CD14-positive monocyte (primary cell): Measurements from ENCODE around the gene PDCD11. TPM values are rescaled to one million over a fixed set of nuclear protein-coding genes. Genes with fewer than 3 reads are reported as not detected.

ENCODE experiments used
- DNase-seq, 3 donors: peaks; one replicate each; pipeline ENCODE4 v3.0.0-alpha.2; 2011 to 2022
- H2AFZ ChIP-seq: 2 replicates; pipeline ENCODE4 v1.6.0; 2012; ENCODE audit warnings: mild to moderate bottlenecking, low read depth, low read length, inconsistent platforms; ENCODE audit not compliant: insufficient read depth, poor library complexity, severe bottlenecking
- H3K27ac ChIP-seq, 2 donors: 1 replicate in 1 of 2; 2 replicates in 1 of 2; pipeline ENCODE4 v1.5.1; 2012 to 2013; ENCODE audit warnings: low read length in 2 of 2, control low read depth in 1 of 2, inconsistent platforms in 1 of 2, low read depth in 1 of 2, mild to moderate bottlenecking in 1 of 2
- H3K27me3 ChIP-seq, 2 donors: one replicate each; pipeline versions ENCODE4 v1.6.0 to v1.6.1; 2011 to 2013; ENCODE audit warnings: low read length in 2 of 2; ENCODE audit not compliant: control insufficient read depth in 2 of 2, insufficient read depth in 2 of 2
- H3K36me3 ChIP-seq, 2 donors: replicated peaks in 1 of 2; 1 replicate in 1 of 2; 2 replicates in 1 of 2; pipeline versions ENCODE4 v1.5.1 to v1.6.1; 2012 to 2013; ENCODE audit warnings: low read length in 2 of 2, control low read depth in 1 of 2, inconsistent platforms in 1 of 2, mild to moderate bottlenecking in 1 of 2; ENCODE audit not compliant: insufficient read depth in 2 of 2, control insufficient read depth in 1 of 2
- H3K4me1 ChIP-seq, 2 donors: 1 replicate in 1 of 2; 2 replicates in 1 of 2; pipeline versions ENCODE4 v1.5.1 to v1.6.1; 2012 to 2013; ENCODE audit warnings: low read length in 2 of 2, control low read depth in 1 of 2, inconsistent platforms in 1 of 2, mild to moderate bottlenecking in 1 of 2, moderate library complexity in 1 of 2; ENCODE audit not compliant: insufficient read depth in 2 of 2, control insufficient read depth in 1 of 2
- H3K4me2 ChIP-seq: replicated peaks from 2 replicates; pipeline ENCODE3; 2012; ENCODE audit warnings: low read length, moderate library complexity, mild to moderate bottlenecking; ENCODE audit not compliant: poor library complexity, severe bottlenecking; ENCODE audit errors: extremely low read depth
- H3K4me3 ChIP-seq, 3 experiments: fragments of 200-600 bp in 1 of 3; sonication (generic) in 1 of 3; replicated peaks in 1 of 3; 1 replicate in 2 of 3; 2 replicates in 1 of 3; pipeline ENCODE4 v1.5.1; 2011 to 2013; ENCODE audit warnings: low read length in 3 of 3, mild to moderate bottlenecking in 3 of 3, control low read depth in 2 of 3, low read depth in 2 of 3, inconsistent platforms in 1 of 3, moderate library complexity in 1 of 3
- H3K79me2 ChIP-seq: 2 replicates; pipeline ENCODE4 v1.6.0; 2012; ENCODE audit warnings: mild to moderate bottlenecking, control low read depth, inconsistent platforms, low read length, moderate library complexity; ENCODE audit not compliant: insufficient read depth
- H3K9ac ChIP-seq: 2 replicates; pipeline ENCODE4 v1.6.0; 2017; ENCODE audit warnings: low read length, mild to moderate bottlenecking; ENCODE audit not compliant: insufficient read depth, poor library complexity, severe bottlenecking
- H3K9me3 ChIP-seq, 2 donors: replicated peaks in 1 of 2; 1 replicate in 1 of 2; 2 replicates in 1 of 2; pipeline versions ENCODE4 v1.5.1 to v1.6.1; 2012 to 2013; ENCODE audit warnings: low read length in 2 of 2, control low read depth in 1 of 2; ENCODE audit not compliant: control insufficient read depth in 1 of 2, insufficient read depth in 1 of 2
- H4K20me1 ChIP-seq: 2 replicates; pipeline ENCODE4 v1.6.0; 2012; ENCODE audit warnings: mild to moderate bottlenecking, low read length, control low read depth, moderate library complexity; ENCODE audit not compliant: insufficient read depth
- H3K27ac Mint-ChIP-seq, 7 donors: one replicate each; pipeline ENCODE4 v1.8.0; 2020; ENCODE audit warnings: mild to moderate bottlenecking in 7 of 7, mixed read lengths in 7 of 7, moderate library complexity in 6 of 7, inconsistent platforms in 2 of 7
- H3K27me3 Mint-ChIP-seq, 3 donors: one replicate each; pipeline ENCODE4 v1.8.0; 2021 to 2022; ENCODE audit warnings: low read depth in 3 of 3, mild to moderate bottlenecking in 3 of 3, mixed read lengths in 3 of 3, moderate library complexity in 3 of 3, inconsistent platforms in 1 of 3
- H3K36me3 Mint-ChIP-seq, 2 donors: one replicate each; pipeline ENCODE4 v1.8.0; 2020; ENCODE audit warnings: mixed read lengths in 2 of 2, inconsistent platforms in 1 of 2, mild to moderate bottlenecking in 1 of 2
- H3K4me1 Mint-ChIP-seq: one replicate; pipeline ENCODE4 v1.8.0; 2020; ENCODE audit warnings: mild to moderate bottlenecking, mixed read lengths
- H3K4me3 Mint-ChIP-seq, 2 donors: one replicate each; pipeline ENCODE4 v1.8.0; 2020; ENCODE audit warnings: mild to moderate bottlenecking in 2 of 2, mixed read lengths in 2 of 2, moderate library complexity in 1 of 2
- H3K9me3 Mint-ChIP-seq, 7 donors: one replicate each; pipeline ENCODE4 v1.8.0; 2020 to 2022; ENCODE audit warnings: mixed read lengths in 7 of 7, mild to moderate bottlenecking in 6 of 7, moderate library complexity in 6 of 7, inconsistent platforms in 2 of 7
- CTCF ChIP-seq: fragments of 200-600 bp; IDR thresholded peaks from one replicate; pipeline ENCODE4 v1.8.0; 2022; ENCODE audit warnings: antibody characterized with exemption, mild to moderate bottlenecking
- WGBS: methylation state at CpG from one replicate; pipeline ENCODE4 v1.1.5; 2013; ENCODE audit warnings: missing lambda C conversion rate; ENCODE audit not compliant: insufficient coverage; 5-methylcytosine and 5-hydroxymethylcytosine counted together
- intact Hi-C, 2 donors: fragments of 100-400 bp; cut with micrococcal nuclease; formaldehyde crosslinking; loops; one replicate each; pipeline versions ENCODE4 v1.15.0 to v1.15.1; 2023
- polyA plus RNA-seq, 3 donors: library from polyadenylated mRNA; depleted of rRNA in 1 of 3; unstranded in 2 of 3; stranded (reverse) in 1 of 3; fragments of 300-500 nt in 2 of 3; fragments of >200 nt in 1 of 3; fragmentation: Illumina TruSeq in 2 of 3; gene quantifications; 1 replicate in 2 of 3; 2 replicates in 1 of 3; pipeline ENCODE4 v1.2.3, GENCODE V29; 2012 to 2021

PDCD11 gene
- polyA plus RNA-seq, 3 donors: 2.9 to 9.7 (median 3.3) TPM

GRCh38 chr10:103470761-103471653, 74.6 kb downstream of the PDCD11 start:
- Histone ChIP-seq H3K9me3 (no peaks in the 10 kb centered on the region), H3K9ac (peak overlapping the region; percentile 64), H3K4me1 (peaks cover 72 to 75% of the 10 kb centered on the region in 2 donors), H4K20me1 (no peaks in the 10 kb centered on the region), H3K4me3 (peak overlapping the region in 2 of 3 experiments; percentile 0 to 36), H3K27me3 (no peaks in the 10 kb centered on the region), H3K79me2 (no peaks in the 10 kb centered on the region), H3K27ac (peak overlapping the region; percentile 90), H2AFZ (peak overlapping the region; percentile 79), H3K36me3 (no peaks in the 10 kb centered on the region), H3K4me2 (peak overlapping the region; percentile 61)
- H3K9me3 Mint-ChIP-seq: peaks cover 0 to 11% (median 3%) of the 10 kb centered on the region in 7 donors
- peaks cover 0 to 5% of the 10 kb centered on the region in 2 donors for H3K36me3 Mint-ChIP-seq
- peak; percentile 79 to 81 (median 80) for DNase-seq
- WGBS: 5% methylated on average over 8 of the region's 14 CpGs
- no peak for TF ChIP-seq CTCF
- H3K27ac Mint-ChIP-seq: peak overlapping the region; percentile 84 to 93 (median 92)
- peaks cover 67% of the 10 kb centered on the region for H3K4me1 Mint-ChIP-seq
- peaks cover 0 to 8% (median 2%) of the 10 kb centered on the region in 3 donors for H3K27me3 Mint-ChIP-seq
- peak overlapping the region; percentile 62 to 82 for H3K4me3 Mint-ChIP-seq
- intact Hi-C loops: no loop called here

- H3K79me2 ChIP-seq: no peaks in the 10 kb centered on the region
- peak overlapping the region; percentile 79 for H2AFZ ChIP-seq
- peaks cover 0 to 10% (median 3%) of the 10 kb centered on the region in 7 donors for H3K9me3 Mint-ChIP-seq
- H3K36me3 ChIP-seq: no peaks in the 10 kb centered on the region
- peak overlapping the region; percentile 64 for H3K9ac ChIP-seq
- H3K4me2 ChIP-seq: peak overlapping the region; percentile 61
- DNase-seq: no peak
- H3K36me3 Mint-ChIP-seq: peaks cover 0 to 5% of the 10 kb centered on the region in 2 donors
- peak overlapping the region; percentile 84 to 93 (median 92) for H3K27ac Mint-ChIP-seq
- peaks cover 62% of the 10 kb centered on the region for H3K4me1 Mint-ChIP-seq
- no peaks in the 10 kb centered on the region for H3K9me3 ChIP-seq
- H3K4me3 Mint-ChIP-seq: peak overlapping the region; percentile 62 to 82
- peak overlapping the region in 2 of 3 experiments; percentile 0 to 36 for H3K4me3 ChIP-seq
- WGBS: 40% methylated on average over 2 of the region's 2 CpGs
- H3K4me1 ChIP-seq: peaks cover 70 to 75% of the 10 kb centered on the region in 2 donors
- no peaks in the 10 kb centered on the region for H4K20me1 ChIP-seq
- H3K27me3 Mint-ChIP-seq: peaks cover 0 to 8% (median 2%) of the 10 kb centered on the region in 3 donors
- H3K27ac ChIP-seq: peak overlapping the region; percentile 90
- H3K27me3 ChIP-seq: no peaks in the 10 kb centered on the region
- intact Hi-C loops: no loop called here
- TF ChIP-seq CTCF: no peak
Observed at GRCh38 chr10:103472005-103472404, 75.6 kb downstream of the PDCD11 start.
